Liver (tissue), 9 donors: ENCODE data around the gene INSM1. TPM values are rescaled to one million over a fixed set of nuclear protein-coding genes. Genes with fewer than 3 reads are reported as not detected.

Source experiments
- DNase-seq: peaks from one replicate; pipeline ENCODE4 v3.0.0-alpha.2; 2017; ENCODE audit warnings: low spot score
- H3K27ac ChIP-seq, 2 donors: one replicate each; pipeline ENCODE4 v1.7.0; 2013; ENCODE audit warnings: inconsistent platforms in 2 of 2, low read length in 2 of 2, control low read depth in 1 of 2, low read depth in 1 of 2, mild to moderate bottlenecking in 1 of 2
- H3K27me3 ChIP-seq, 4 donors: one replicate each; pipeline versions ENCODE4 v1.6.1 to v1.7.0; 2013; ENCODE audit warnings: low read length in 3 of 4, inconsistent platforms in 1 of 4, mild to moderate bottlenecking in 1 of 4, moderate library complexity in 1 of 4; ENCODE audit not compliant: control insufficient read depth in 4 of 4, insufficient read depth in 4 of 4
- H3K36me3 ChIP-seq, 4 donors: one replicate each; pipeline versions ENCODE4 v1.6.1 to v1.7.0; 2013; ENCODE audit warnings: low read length in 3 of 4, mild to moderate bottlenecking in 3 of 4, low read depth in 1 of 4, moderate library complexity in 1 of 4; ENCODE audit not compliant: control insufficient read depth in 4 of 4, insufficient read depth in 3 of 4
- H3K4me1 ChIP-seq, 4 donors: one replicate each; pipeline versions ENCODE4 v1.6.1 to v1.7.0; 2013; ENCODE audit warnings: low read length in 3 of 4, mild to moderate bottlenecking in 3 of 4, moderate library complexity in 1 of 4; ENCODE audit not compliant: control insufficient read depth in 4 of 4, insufficient read depth in 4 of 4
- H3K4me3 ChIP-seq, 3 donors: one replicate each; pipeline versions ENCODE4 v1.6.1 to v1.7.0; 2013; ENCODE audit warnings: low read length in 3 of 3, control low read depth in 1 of 3, low read depth in 1 of 3, mild to moderate bottlenecking in 1 of 3
- H3K9ac ChIP-seq, 2 donors: one replicate each; pipeline ENCODE4 v1.7.0; 2013; ENCODE audit warnings: low read length in 2 of 2, mild to moderate bottlenecking in 2 of 2, moderate library complexity in 2 of 2, control low read depth in 1 of 2, low read depth in 1 of 2
- H3K9me3 ChIP-seq, 4 donors: one replicate each; pipeline versions ENCODE4 v1.6.1 to v1.7.0; 2013; ENCODE audit warnings: low read length in 3 of 4; ENCODE audit not compliant: control insufficient read depth in 4 of 4
- ATF3 ChIP-seq: IDR thresholded peaks from 2 replicates; pipeline ENCODE4 v1.6.1; 2016; ENCODE audit warnings: antibody characterized with exemption
- CTCF ChIP-seq: fragments of 150-350 bp; IDR thresholded peaks from 2 replicates; pipeline ENCODE4 v1.5.1; 2017; ENCODE audit warnings: improper control_type of control experiment, low read depth, low read length; ENCODE audit not compliant: missing input control
- EGR1 ChIP-seq, 2 donors: IDR thresholded peaks; 2 replicates each; pipeline ENCODE4 v1.6.1; 2016 to 2018; ENCODE audit warnings: antibody characterized with exemption in 2 of 2, low read depth in 2 of 2
- FOXA1 ChIP-seq: IDR thresholded peaks from 2 replicates; pipeline ENCODE4 v1.6.1; 2016; ENCODE audit warnings: antibody characterized with exemption
- FOXA2 ChIP-seq: IDR thresholded peaks from 2 replicates; pipeline ENCODE4 v1.6.1; 2016; ENCODE audit warnings: antibody characterized with exemption
- MAX ChIP-seq: IDR thresholded peaks from 2 replicates; pipeline ENCODE4 v1.6.1; 2016; ENCODE audit warnings: antibody characterized with exemption
- NR2F2 ChIP-seq: IDR thresholded peaks from 2 replicates; pipeline ENCODE4 v1.6.1; 2016; ENCODE audit warnings: antibody characterized with exemption
- RAD21 ChIP-seq, 2 donors: IDR thresholded peaks; 2 replicates each; pipeline ENCODE4 v1.6.1; 2016; ENCODE audit warnings: antibody characterized with exemption in 2 of 2, mild to moderate bottlenecking in 2 of 2
- REST ChIP-seq: IDR thresholded peaks from 2 replicates; pipeline ENCODE4 v1.6.1; 2016; ENCODE audit warnings: antibody characterized with exemption, mild to moderate bottlenecking
- RXRA ChIP-seq, 2 donors: IDR thresholded peaks; 2 replicates each; pipeline ENCODE4 v1.6.1; 2017 to 2018; ENCODE audit warnings: antibody characterized with exemption in 2 of 2, mild to moderate bottlenecking in 1 of 2
- SP1 ChIP-seq: IDR thresholded peaks from 2 replicates; pipeline ENCODE4 v1.6.1; 2018; ENCODE audit warnings: antibody characterized with exemption, mild to moderate bottlenecking
- TAF1 ChIP-seq: conservative IDR thresholded peaks from 2 replicates; pipeline ENCODE4 v1.6.1; 2016; ENCODE audit warnings: antibody characterized with exemption, mild to moderate bottlenecking
- YY1 ChIP-seq: IDR thresholded peaks from 2 replicates; pipeline ENCODE4 v1.6.1; 2016; ENCODE audit warnings: antibody characterized with exemption, mild to moderate bottlenecking
- ZBTB33 ChIP-seq: IDR thresholded peaks from 2 replicates; pipeline ENCODE4 v1.6.1; 2016; ENCODE audit warnings: antibody characterized with exemption
- WGBS: extraction: QIAGEN DNeasy Blood & Tissue Kit; methylation state at CpG from one replicate; pipeline ENCODE4 v1.1.7; 2013; 5-methylcytosine and 5-hydroxymethylcytosine counted together
- polyA plus RNA-seq, 2 donors: library from polyadenylated mRNA; stranded (reverse) in 1 of 2; unstranded in 1 of 2; fragments of 200-250 nt in 1 of 2; fragments of >200 nt in 1 of 2; fragmentation: Nextera tagmentation in 1 of 2; extraction: Ambion mirVana in 1 of 2; gene quantifications; one replicate each; pipeline versions ENCODE4 v1.2.1 to v1.2.3, GENCODE V29; 2013 to 2015
- total RNA-seq, 2 donors: library from RNA; depleted of rRNA; stranded (reverse); fragments of >200 nt; gene quantifications; one replicate each; pipeline ENCODE4 v1.2.3, GENCODE V29; 2014
- donor health status: healthy.
- donor health status: healthy.
- donor health status: healthy.
- donor health status: healthy.
- donor health status: healthy.

INSM1 gene
- total and polyA plus RNA-seq, 4 donors = not detected

GRCh38 chr20:20411402-20411801, 43.5 kb downstream of the INSM1 start:
- 90% methylated on average over 12 of the region's 12 CpGs for WGBS
- DNase-seq = no peak
- peaks cover 0 to 14% (median 6%) of the 10 kb centered on the region in 4 donors for H3K36me3 ChIP-seq

More at GRCh38 chr20:20411402-20411801, 43.5 kb downstream of the INSM1 start:
- Histone ChIP-seq H3K27me3 (no peaks in the 10 kb centered on the region), H3K4me3 (no peak overlapping the region), H3K27ac (no peak overlapping the region), H3K9ac (no peak overlapping the region), H3K9me3 (no peaks in the 10 kb centered on the region), H3K4me1 (no peaks in the 10 kb centered on the region)
- TF ChIP-seq NR2F2 (no peak), YY1 (no peak), FOXA1 (no peak), TAF1 (no peak), RAD21 (IDR thresholded peaks at IDR 0.05) (no peak), REST (no peak), SP1 (no peak), FOXA2 (no peak), RXRA (IDR thresholded peaks at IDR 0.05) (no peak), EGR1 (IDR thresholded peaks at IDR 0.05; ENCODE audit: low read depth in 2 of 2) (no peak), ATF3 (no peak), ZBTB33 (no peak), MAX (no peak), CTCF (no peak)
